ENCODE measurements around the gene GABRR1. TPM values are rescaled to one million over a fixed set of nuclear protein-coding genes. Genes with fewer than 3 reads are reported as not detected.

Gene GABRR1
- total RNA-seq, 1 experiment from 2014 or later, result 0.33 TPM

DNA sequence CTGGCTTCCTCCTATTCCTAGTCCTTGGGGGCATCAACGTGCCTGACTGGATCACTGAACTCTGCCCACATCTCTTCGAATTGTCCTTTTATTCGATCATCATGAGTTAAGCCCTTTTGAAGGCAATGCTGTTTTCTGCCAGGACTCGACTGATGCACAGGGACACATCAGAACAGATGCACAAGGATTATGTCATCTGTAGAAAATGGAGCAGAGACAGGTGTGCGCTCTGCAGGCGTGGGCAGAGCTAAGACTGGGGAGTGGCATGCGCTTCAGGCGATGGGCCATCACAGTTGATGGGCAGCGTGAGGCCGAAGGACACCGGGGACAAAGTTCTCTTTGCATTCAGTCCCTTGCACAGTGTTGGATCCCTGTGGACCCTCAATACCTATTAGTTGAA lies 13.1 kb downstream of the GABRR1 start:
- Histone ChIP-seq H3K4me1 (ENCODE audit: insufficient read depth, low read length) (no peaks in the 10 kb centered on the region), H3K56ac (ENCODE audit: insufficient read length, low read depth, low read length) (no peak overlapping the region), H3K27me3 (ENCODE audit: insufficient read depth, low read length) (no peaks in the 10 kb centered on the region), H3K9me3 (ENCODE audit: control insufficient read depth, low read depth, low read length) (no peaks in the 10 kb centered on the region), H4K5ac (ENCODE audit: insufficient read length, low read depth, low read length) (no peak overlapping the region), H2BK12ac (ENCODE audit: insufficient read length, low read depth, low read length) (no peak overlapping the region), H2BK120ac (ENCODE audit: low read depth, low read length, poor library complexity, severe bottlenecking) (no peak overlapping the region), H3K18ac (ENCODE audit: insufficient read length, low read depth, low read length) (no peak overlapping the region), H3K79me1 (ENCODE audit: insufficient read depth, low read depth, low read length, poor library complexity, severe bottlenecking) (no peaks in the 10 kb centered on the region), H3T11ph (ENCODE audit: low read length) (no peak overlapping the region), H2BK20ac (ENCODE audit: low read depth, low read length, poor library complexity, severe bottlenecking) (no peak overlapping the region), H4K8ac (replicated peaks; ENCODE audit: insufficient read length, low read depth, low read length) (no peak overlapping the region), H2BK15ac (ENCODE audit: low read depth, low read length) (no peak overlapping the region), H3K23ac (ENCODE audit: insufficient read length, low read depth, low read length) (no peak overlapping the region), H2AK5ac (ENCODE audit: insufficient read length, low read length) (no peak overlapping the region), H3K9ac (ENCODE audit: extremely low read depth, insufficient read length, low read length) (no peak overlapping the region), H3K27ac (ENCODE audit: insufficient read length, low read depth, low read length) (no peak overlapping the region), H4K91ac (ENCODE audit: insufficient read length, low read depth, low read length) (no peak overlapping the region), H3K23me2 (ENCODE audit: insufficient read length, low read depth, low read length, poor library complexity, severe bottlenecking) (no peaks in the 10 kb centered on the region), H3K4me2 (ENCODE audit: insufficient read depth, insufficient read length, low read length) (no peak overlapping the region), H3K79me2 (ENCODE audit: insufficient read depth, low read length) (no peaks in the 10 kb centered on the region), H3K4ac (ENCODE audit: low read depth, low read length) (no peak overlapping the region), H2BK5ac (ENCODE audit: insufficient read length, low read length) (no peak overlapping the region), H4K20me1 (ENCODE audit: control insufficient read depth, insufficient read depth, insufficient read length) (no peaks in the 10 kb centered on the region), H2AFZ (ENCODE audit: low read length) (no peak overlapping the region), H3K14ac (ENCODE audit: insufficient read depth, low read length) (no peak overlapping the region)
- Mint-ChIP-seq H3K4me3 (no peak overlapping the region), H3K36me3 (ENCODE audit: insufficient read depth in 1 of 3, low read depth in 3 of 3) (no peaks in the 10 kb centered on the region), H3K4me1 (peaks cover 6 to 7% of the 10 kb centered on the region in 2 experiments), H3K27me3 (ENCODE audit: low read depth) (peaks cover 1% of the 10 kb centered on the region), H3K9me3 (no peaks in the 10 kb centered on the region; a peak in 1 of 5 replicates), H3K27ac (no peak overlapping the region)
- WGBS (ENCODE audit: extremely low coverage, insufficient read length, low lambda C conversion rate), result no CpG with 5 or more reads among the region's 11 CpGs
- no peak for DNase-seq
- TF ChIP-seq, protein P1, sequence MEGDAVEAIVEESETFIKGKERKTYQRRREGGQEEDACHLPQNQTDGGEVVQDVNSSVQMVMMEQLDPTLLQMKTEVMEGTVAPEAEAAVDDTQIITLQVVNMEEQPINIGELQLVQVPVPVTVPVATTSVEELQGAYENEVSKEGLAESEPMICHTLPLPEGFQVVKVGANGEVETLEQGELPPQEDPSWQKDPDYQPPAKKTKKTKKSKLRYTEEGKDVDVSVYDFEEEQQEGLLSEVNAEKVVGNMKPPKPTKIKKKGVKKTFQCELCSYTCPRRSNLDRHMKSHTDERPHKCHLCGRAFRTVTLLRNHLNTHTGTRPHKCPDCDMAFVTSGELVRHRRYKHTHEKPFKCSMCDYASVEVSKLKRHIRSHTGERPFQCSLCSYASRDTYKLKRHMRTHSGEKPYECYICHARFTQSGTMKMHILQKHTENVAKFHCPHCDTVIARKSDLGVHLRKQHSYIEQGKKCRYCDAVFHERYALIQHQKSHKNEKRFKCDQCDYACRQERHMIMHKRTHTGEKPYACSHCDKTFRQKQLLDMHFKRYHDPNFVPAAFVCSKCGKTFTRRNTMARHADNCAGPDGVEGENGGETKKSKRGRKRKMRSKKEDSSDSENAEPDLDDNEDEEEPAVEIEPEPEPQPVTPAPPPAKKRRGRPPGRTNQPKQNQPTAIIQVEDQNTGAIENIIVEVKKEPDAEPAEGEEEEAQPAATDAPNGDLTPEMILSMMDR (conservative IDR thresholded peaks at IDR 0.05), result no peak
